Tibial artery (tissue), 4 donors: ENCODE results near the gene IGSF23.

ENCODE experiments used
- DNase-seq, 2 donors: peaks; one replicate each; pipeline ENCODE4 v3.0.0-alpha.2; 2019
- H3K27ac ChIP-seq, 2 donors: fragments of 200-600 bp; sonication (generic) in 1 of 2; 1 replicate in 1 of 2; 2 replicates in 1 of 2; pipeline ENCODE4 v1.5.1; 2018 to 2019; ENCODE audit warnings: mild to moderate bottlenecking in 1 of 2
- H3K27me3 ChIP-seq, 2 donors: fragments of 200-600 bp; sonication (generic) in 1 of 2; one replicate each; pipeline versions ENCODE4 v1.5.1 to v1.6.0; 2016 to 2019
- H3K36me3 ChIP-seq, 3 donors: fragments of 200-600 bp; sonication (generic) in 2 of 3; one replicate each; pipeline ENCODE4 v1.5.1; 2016 to 2019; ENCODE audit warnings: mild to moderate bottlenecking in 2 of 3
- H3K4me1 ChIP-seq, 4 donors: fragments of 200-600 bp; sonication (generic) in 2 of 4; 1 replicate in 3 of 4; 2 replicates in 1 of 4; pipeline ENCODE4 v1.5.1; 2016 to 2019
- H3K4me3 ChIP-seq, 2 donors: fragments of 200-600 bp; sonication (generic) in 1 of 2; 1 replicate in 1 of 2; 2 replicates in 1 of 2; pipeline ENCODE4 v1.5.1; 2018 to 2019; ENCODE audit warnings: mild to moderate bottlenecking in 2 of 2
- H3K9me3 ChIP-seq, 3 donors: fragments of 200-600 bp; sonication (generic) in 1 of 3; one replicate each; pipeline ENCODE4 v1.5.1; 2016 to 2019
- CTCF ChIP-seq, 2 experiments: fragments of 200-600 bp in 1 of 2; fragments of 450-650 bp in 1 of 2; IDR thresholded peaks; one replicate each; pipeline ENCODE4 v1.5.1; 2017 to 2019; ENCODE audit warnings: antibody characterized with exemption in 2 of 2, mild to moderate bottlenecking in 1 of 2, moderate library complexity in 1 of 2
- intact Hi-C: fragments of 100-400 bp; cut with DNase I; formaldehyde crosslinking; loops from one replicate; pipeline ENCODE4 v1.15.0; 2023; ENCODE audit warnings: low total_unique reads

Gene IGSF23

GRCh38 chr19:44661904-44662303 is 48.5 kb downstream of the IGSF23 start:
- H3K4me3 ChIP-seq = no peak overlapping the region
- no peak for DNase-seq
- H3K36me3 ChIP-seq = peaks cover 46 to 66% (median 60%) of the 10 kb centered on the region in 3 donors
- peaks cover 0 to 3% (median 2%) of the 10 kb centered on the region in 4 donors for H3K4me1 ChIP-seq
- TF ChIP-seq CTCF (IDR thresholded peaks at IDR 0.05) = no peak
- intact Hi-C loops = no loop called here
- H3K27ac ChIP-seq = no peak overlapping the region
- no peaks in the 10 kb centered on the region for H3K27me3 ChIP-seq
- H3K9me3 ChIP-seq = no peaks in the 10 kb centered on the region

- DNase-seq = no peak
- Histone ChIP-seq H3K36me3 (peaks cover 41 to 59% (median 57%) of the 10 kb centered on the region in 3 donors), H3K4me1 (no peaks in the 10 kb centered on the region), H3K4me3 (no peak overlapping the region), H3K9me3 (no peaks in the 10 kb centered on the region), H3K27ac (no peak overlapping the region), H3K27me3 (no peaks in the 10 kb centered on the region)
- TF ChIP-seq CTCF (IDR thresholded peaks at IDR 0.05) = no peak
- intact Hi-C loops = no loop called here
These were observed 49.5 kb downstream of the IGSF23 start for GRCh38 chr19:44662691-44663385.

GRCh38 chr19:44663996-44664395 is 50.6 kb downstream of the IGSF23 start:
- no peaks in the 10 kb centered on the region for H3K27me3 ChIP-seq
- peaks cover 29 to 48% (median 46%) of the 10 kb centered on the region in 3 donors for H3K36me3 ChIP-seq
- H3K27ac ChIP-seq = no peak overlapping the region
- no peaks in the 10 kb centered on the region for H3K9me3 ChIP-seq
- intact Hi-C loops = no loop called here
- H3K4me1 ChIP-seq = no peaks in the 10 kb centered on the region
- TF ChIP-seq CTCF (IDR thresholded peaks at IDR 0.05) = no peak
- no peak overlapping the region for H3K4me3 ChIP-seq
- DNase-seq = no peak

GRCh38 chr19:44664976-44665375 is 51.6 kb downstream of the IGSF23 start:
- intact Hi-C loops = no loop called here
- H3K4me1 ChIP-seq = no peaks in the 10 kb centered on the region

GRCh38 chr19:44666852-44667556 is 53.6 kb downstream of the IGSF23 start:
- intact Hi-C loops = no loop called here
- no peak for TF ChIP-seq CTCF (IDR thresholded peaks at IDR 0.05)
- peaks cover 7 to 19% (median 18%) of the 10 kb centered on the region in 3 donors for H3K36me3 ChIP-seq
- no peaks in the 10 kb centered on the region for H3K9me3 ChIP-seq
- no peaks in the 10 kb centered on the region for H3K27me3 ChIP-seq
- DNase-seq = no peak
- H3K27ac ChIP-seq = no peak overlapping the region
- H3K4me1 ChIP-seq = no peaks in the 10 kb centered on the region
- H3K4me3 ChIP-seq = no peak overlapping the region

More at GRCh38 chr19:44664976-44665375, 51.6 kb downstream of the IGSF23 start:
- H3K9me3 ChIP-seq = no peaks in the 10 kb centered on the region
- no peak overlapping the region for H3K4me3 ChIP-seq
- DNase-seq = no peak
- TF ChIP-seq CTCF (IDR thresholded peaks at IDR 0.05) = no peak
- H3K27me3 ChIP-seq = no peaks in the 10 kb centered on the region
- no peak overlapping the region for H3K27ac ChIP-seq
- H3K36me3 ChIP-seq = peaks cover 21 to 38% (median 38%) of the 10 kb centered on the region in 3 donors
